GM18526 (cell line): Measurements from ENCODE around the gene TDRD1.

ENCODE experiments used
- POLR2A ChIP-seq: IDR thresholded peaks from 3 replicates; pipeline ENCODE4 v1.6.1; 2011; ENCODE audit not compliant: insufficient read length; ENCODE audit errors: extremely low read depth

Gene TDRD1

DNA sequence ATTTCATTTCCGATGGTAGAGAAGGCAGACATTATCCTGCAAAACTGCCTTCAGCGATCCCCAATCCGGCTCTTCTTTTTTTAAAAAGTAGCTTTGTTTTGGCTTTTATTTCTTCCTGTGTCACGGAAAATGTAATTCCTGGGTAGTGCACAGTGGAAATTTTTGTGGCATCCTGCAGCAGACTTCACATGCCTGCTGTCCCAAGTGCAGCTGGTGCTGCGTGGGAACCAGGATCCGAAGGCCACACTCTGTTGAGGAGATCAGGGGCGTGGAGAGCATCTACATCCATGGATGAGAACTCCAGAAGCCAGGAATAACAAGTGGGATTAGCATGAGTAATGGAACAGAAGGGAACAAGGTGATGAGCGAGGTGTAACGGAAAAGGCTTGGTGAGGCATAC lies 64.5 kb downstream of the TDRD1 start:
- TF ChIP-seq POLR2A: no peak

- no peak for TF ChIP-seq POLR2A
Measured at GRCh38 chr10:114244126-114244525, 65.0 kb downstream of the TDRD1 start.

GRCh38 chr10:114245121-114245791 lies 66.1 kb downstream of the TDRD1 start:
- no peak for TF ChIP-seq POLR2A

- no peak for TF ChIP-seq POLR2A
Measured at GRCh38 chr10:114246679-114247305, 67.6 kb downstream of the TDRD1 start.

- TF ChIP-seq POLR2A: no peak
Measured at GRCh38 chr10:114250236-114250635, 71.1 kb downstream of the TDRD1 start.

- TF ChIP-seq POLR2A: no peak
Measured at GRCh38 chr10:114250716-114251115, 71.6 kb downstream of the TDRD1 start.

GRCh38 chr10:114252092-114252491 lies 72.9 kb downstream of the TDRD1 start:
- no peak for TF ChIP-seq POLR2A

DNA sequence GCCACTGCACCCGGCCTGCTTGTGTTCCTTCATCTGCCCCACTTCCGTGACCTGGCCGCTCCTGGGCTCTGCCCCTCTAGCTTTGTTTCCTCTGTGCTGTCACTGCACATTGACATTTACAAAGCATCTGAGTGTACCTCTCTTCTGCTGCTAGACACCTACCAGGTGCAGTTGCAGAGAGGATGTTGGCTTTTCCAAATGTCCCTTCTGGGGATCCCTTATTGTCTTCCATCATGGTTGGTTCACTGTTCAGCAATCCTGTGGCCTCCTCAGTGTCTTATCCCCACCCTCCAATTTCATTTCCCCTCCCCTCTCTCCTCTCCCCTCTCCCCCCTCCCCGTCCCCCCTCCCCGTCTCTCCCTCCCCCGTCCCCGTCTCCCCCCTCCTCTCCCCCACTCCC lies 73.7 kb downstream of the TDRD1 start:
- TF ChIP-seq POLR2A: no peak

DNA sequence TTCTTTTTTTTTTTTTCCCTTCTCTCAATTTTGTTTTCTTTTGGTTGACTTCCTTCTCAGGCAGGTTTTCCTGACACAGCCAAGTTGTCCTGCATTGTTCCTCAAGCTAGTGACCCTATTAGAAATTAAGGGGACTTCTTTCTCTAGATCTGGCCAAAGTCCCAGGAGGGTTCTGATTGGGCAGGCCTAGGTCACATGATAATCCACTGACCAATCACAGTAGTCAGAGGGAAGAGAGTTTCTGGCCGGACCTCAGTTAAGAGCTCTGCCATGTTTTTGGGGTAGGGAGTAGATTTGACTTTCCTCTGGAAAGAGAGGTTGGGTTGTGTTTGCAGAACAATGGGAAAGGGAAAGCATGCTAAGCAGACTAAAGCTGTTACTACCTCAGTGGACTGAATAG lies 76.1 kb downstream of the TDRD1 start:
- no peak for TF ChIP-seq POLR2A

- TF ChIP-seq POLR2A: no peak
Measured at GRCh38 chr10:114256008-114256765, 77.0 kb downstream of the TDRD1 start.

DNA sequence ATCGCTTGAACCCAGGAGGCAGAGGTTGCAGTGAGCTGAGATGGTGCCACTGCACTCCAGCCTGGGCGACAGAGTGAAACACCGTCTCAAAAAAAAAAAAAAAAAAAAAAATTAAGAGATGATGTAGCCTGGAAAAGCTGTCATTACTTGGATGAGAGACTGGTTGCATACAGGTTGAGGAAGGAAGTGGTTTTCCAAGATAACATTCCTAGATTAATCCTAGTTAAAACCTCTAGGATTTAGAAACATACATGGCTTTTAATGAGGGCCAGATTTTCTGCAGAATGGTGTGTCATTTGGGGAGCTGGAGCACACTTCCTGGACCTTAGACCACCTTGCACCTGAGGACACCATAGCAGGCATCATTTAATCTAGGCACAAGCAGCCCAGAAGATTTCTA lies 77.7 kb downstream of the TDRD1 start:
- TF ChIP-seq POLR2A: no peak

DNA sequence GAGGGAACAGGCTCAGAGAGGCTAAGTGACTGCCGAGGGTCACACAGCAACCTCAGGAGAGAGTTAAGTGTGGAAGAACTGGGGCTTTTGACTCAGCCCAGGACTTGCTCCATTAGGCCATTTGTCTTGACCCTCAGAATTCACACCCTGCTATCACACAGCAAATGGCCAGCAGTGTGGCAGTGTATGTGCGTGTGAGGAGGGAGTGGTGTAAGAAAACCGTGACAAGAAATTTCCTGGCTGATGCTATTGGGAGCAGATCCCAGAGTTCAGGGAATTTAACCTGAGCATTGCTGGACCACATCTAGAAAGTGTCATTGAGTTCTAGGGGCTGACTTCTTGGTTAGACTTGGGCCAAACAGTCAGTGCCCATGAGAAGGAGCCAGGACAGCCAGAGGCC lies 78.3 kb downstream of the TDRD1 start:
- TF ChIP-seq POLR2A: no peak

- no peak for TF ChIP-seq POLR2A
Measured at GRCh38 chr10:114258274-114258840, 79.2 kb downstream of the TDRD1 start.

GRCh38 chr10:114259824-114260223 lies 80.7 kb downstream of the TDRD1 start:
- TF ChIP-seq POLR2A: no peak

DNA sequence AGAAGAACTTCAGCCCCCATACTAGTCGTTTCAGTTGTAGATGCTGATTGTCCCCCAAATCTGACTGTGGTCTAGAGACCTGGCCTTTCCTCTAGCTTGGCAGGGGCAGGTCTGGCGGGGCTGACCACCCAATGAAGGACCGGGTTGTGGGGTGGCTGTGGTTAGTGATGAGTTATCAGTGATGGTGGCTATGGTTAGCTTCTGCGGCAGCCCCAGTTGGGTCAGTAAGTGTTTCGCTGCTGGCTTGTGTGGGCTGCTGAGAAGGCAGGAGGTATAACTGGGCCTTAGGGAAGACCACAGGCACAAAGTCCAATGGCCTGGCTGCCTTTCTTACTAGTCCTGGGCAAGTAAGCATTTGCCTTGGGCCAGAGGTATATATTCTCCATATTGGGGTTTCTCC lies 81.2 kb downstream of the TDRD1 start:
- no peak for TF ChIP-seq POLR2A

GRCh38 chr10:114261076-114261475 lies 81.9 kb downstream of the TDRD1 start:
- no peak for TF ChIP-seq POLR2A

GRCh38 chr10:114262496-114262895 lies 83.3 kb downstream of the TDRD1 start:
- no peak for TF ChIP-seq POLR2A
